GM21737 (cell line): ENCODE data around the gene CALML5.

Source experiments
- ATAC-seq: cut with Tn5 transposase; IDR thresholded peaks from one replicate; pipeline ENCODE4 v1.9.1; 2021; ENCODE audit warnings: mild to moderate bottlenecking, moderate library complexity; ENCODE audit not compliant: unreplicated experiment

CALML5 gene, protein sequence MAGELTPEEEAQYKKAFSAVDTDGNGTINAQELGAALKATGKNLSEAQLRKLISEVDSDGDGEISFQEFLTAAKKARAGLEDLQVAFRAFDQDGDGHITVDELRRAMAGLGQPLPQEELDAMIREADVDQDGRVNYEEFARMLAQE

DNA sequence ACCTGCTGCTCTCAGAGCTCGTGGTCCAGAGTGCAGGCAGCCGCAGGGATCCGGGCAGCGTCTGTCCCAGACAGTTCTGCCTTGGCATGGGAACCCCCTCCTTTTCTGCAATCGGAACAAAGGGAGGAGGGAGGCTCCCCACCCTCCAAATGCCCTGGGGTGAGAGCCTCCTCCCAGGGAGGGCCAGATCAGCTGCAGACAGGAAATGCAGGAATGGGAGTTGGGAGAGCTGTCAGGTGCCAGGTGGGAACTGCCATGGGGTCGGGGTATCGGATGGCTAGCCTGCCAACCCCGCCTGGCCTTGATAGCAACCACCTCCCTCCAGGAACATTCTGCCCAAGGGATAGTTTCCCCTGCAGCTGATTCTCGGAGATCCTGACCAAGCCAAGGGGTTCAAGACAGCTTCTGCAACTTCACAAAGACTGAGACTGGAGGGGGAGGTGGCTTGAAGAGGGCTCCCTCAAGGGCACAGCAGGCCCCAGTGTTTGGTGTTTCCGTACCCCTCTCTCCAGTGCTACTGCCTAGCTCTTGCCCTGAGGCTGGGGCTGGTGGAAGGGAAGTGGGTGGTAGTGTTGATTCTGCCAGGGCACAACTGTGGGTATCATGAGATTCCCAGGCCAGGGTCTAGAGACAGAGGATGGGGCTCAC lies at the start of gene CALML5:
CALML5 (minus strand) TSS at position 78 of the 648 bp plus-strand sequence. CDS start 132 bp downstream, outside the sequence.
- no peak for ATAC-seq

DNA sequence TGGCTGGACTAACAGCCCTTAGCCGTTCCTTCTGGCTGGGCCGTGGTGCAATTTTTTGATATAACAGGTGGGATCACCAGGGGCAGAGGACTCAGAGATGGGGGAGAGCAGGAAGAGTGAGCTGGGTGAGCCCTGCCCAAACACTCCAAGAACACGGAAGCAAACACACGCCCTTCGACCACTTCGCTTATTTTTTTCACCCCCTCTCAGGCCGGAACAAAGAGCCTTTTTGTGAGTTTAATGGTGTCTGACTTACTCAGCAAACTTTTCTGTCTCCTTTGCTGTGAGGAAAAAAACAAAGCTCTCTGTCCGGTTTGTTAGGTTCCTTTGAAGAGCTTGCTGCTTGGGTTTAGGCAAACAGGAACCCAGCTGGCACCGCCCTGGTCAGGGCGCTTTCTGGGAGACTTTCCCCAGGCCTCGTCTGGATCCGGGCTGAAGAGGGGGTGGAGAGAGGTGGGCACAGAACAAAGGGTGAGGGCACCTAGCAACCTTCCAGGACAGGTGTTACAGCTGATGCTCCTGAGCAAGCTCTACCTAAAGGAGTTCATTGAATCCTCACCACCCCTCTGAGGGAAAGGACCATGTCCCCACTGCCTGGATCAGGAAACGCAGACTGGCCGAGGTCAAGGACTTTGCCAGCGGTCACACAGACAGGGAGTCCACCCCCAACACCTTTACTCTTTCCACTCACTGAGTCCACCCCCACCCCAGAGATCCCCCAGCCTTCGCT lies 48.7 kb upstream of the CALML5 start:
- ATAC-seq: no peak

DNA sequence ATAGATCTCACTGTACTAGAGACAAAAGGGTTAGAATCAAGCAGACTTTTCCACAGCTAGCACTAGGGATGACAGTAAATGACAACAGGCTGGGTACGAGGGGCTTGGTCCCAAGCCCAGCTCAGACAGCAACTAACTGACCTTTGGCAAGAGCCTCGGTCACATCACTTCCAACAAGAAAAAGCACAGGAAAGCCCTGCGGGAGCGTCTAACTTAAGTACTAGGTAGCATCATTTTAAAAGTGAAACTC lies 48.2 kb upstream of the CALML5 start:
- ATAC-seq: no peak

DNA sequence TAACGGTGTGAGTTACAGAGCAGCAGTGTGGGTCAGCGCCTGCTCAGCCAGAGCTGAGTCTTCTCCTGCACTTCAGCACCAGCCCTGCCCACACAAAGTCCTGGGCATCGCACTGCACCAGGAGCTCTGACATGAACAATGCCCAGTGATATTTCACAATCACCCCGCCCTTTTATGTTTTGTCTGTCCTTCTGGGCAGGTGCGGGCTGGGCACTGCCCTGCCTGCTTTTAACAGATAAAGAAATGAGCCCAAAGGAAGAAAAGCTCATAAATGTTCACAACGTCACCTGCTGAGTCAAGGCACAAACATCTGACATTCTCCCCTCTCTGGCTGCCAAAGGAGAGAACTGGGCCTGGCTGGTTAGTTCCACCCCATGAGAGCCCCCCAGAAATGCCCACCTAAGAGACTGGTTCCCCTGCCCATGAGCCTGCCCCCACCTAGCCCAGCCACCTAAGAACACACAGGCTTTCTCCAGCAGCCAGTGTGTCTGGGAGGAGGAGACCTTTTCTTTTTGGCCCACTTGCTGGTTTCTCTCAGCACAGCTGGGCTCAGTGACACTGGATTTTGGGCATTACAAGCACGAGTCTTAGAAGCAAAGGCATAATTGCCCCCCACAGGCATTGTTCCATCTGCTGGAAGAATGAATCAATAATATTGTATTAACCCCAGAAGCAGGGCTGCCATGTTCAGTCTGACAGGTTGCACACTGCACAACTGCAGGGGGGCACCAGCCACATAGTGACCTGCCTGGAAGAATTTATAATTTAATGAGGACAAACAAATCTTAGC lies 47.7 kb upstream of the CALML5 start:
- no peak for ATAC-seq

DNA sequence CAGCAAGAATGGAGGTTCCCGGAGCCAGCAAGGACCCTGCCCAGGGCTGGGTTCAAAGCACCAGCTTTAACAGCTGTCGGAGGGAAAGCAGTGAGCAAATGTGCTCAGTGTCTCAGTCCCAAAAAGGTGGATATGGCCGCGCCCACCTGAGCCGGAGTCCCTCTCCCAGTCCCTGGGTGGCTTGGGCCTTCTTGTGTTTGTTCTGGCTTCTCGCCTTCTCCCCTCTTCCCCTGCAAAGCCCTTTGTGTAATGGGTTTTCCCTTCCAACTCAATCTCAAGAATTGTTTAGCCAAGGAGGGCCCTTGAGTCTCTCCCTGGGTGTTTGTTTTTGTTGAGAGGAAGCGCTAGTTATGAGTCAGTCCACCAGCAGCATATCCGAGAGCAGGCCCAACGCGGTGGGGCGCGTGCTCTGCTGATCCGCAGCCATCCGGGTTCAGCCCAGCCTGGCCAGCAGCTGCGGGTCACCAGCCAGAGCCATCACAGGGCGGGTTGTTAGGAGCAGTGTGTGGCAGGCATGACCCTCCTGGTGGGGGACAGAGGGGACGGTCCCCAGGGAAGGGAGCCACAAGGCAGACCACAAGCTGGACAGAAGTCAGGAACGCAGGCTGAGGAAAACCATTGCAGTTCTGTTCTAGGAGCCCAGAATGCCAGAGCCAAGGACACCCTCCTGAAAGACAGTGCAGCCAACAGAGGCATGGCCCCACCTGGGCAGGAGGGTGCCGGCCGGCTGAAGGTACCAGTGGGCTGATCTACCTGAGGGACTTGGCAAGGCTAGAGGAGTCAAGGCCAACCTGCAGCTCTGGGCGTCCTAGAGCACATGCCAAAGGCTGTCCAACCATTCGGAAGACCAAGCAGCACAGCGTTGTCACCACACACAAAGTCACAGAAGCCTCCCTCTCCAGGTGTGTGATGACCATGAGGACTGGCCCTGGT lies 46.7 kb upstream of the CALML5 start:
- no peak for ATAC-seq

DNA sequence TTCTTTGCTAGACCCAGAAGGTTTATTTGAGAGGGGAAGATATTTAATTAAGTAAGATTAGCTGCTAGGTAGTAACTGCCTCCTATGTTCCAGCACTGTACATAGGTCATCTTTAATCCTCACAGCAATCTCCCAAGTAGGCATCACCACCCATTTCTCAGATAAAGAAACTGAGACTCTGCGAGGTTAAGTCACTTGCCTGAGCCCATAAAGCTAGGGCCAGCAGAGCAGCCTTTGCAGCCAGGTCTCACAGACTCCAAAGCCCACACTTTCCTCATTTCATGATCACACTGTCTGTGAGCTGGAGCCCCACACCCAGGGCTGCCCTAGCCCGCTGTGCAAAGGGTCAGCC lies 46.0 kb upstream of the CALML5 start:
- no peak for ATAC-seq

DNA sequence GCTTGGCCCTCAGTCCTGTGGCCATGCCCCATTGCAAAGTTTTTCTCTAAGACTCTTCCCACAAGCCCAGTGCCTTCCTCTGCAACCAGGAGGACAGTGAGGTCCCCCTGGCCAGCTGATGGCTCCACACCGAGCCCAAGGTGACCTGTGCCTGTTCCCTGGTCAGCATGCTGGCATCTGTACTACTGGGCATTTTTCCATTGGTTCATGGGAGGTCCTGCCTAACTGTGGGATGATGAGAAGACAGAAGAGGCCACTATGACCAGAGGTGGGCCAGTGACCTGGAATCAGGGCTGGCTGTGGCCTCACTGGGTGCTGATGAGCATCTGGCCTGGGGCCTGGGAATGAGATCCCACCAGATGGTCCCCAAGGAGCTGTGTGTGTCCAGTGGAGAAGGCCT lies 45.6 kb upstream of the CALML5 start:
- ATAC-seq: no peak

DNA sequence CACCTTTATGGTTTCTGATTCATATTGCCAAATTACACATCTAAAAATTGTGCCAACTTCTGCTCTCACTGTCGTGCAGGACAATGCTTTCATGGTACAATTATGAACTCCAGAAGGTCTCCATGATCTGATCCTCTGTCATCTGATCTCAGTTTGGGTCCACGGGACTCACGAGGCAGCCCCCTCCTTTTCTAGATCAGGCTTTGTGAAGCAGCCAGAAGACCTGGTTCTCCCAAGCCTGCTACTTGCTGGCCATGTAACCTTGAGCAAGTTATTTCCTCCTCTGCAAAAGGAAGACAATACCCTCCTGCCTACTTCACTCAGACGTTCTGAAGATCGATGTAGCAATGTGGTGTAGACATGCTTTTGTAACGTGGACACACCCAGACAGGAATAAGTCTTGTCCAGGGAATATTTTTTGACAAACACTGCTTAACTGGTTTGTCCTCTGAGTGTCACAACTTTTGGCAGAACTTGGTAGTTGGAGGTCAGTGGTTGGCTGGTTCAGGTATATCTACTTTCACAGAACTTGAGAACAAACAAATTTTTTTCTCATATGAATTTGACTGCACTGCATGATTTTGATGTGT lies 44.9 kb upstream of the CALML5 start:
- no peak for ATAC-seq

DNA sequence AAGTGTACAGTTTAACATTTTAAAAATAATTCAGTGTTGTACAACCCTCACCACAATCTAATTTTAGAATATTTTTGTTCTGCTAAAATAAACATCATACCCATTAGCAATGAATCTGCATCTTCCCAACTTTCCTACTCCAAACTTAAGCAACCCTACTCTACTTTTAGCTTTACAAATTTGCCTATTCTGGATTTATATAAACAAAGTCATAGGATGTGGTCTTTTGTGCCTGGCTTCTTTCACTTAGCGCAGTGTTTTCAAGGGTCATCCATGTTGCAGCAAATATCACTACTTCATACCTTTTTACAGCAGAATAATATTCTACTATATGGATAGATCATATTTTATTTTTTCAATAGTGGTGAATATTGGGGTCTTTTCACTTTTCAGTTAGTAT lies 44.3 kb upstream of the CALML5 start:
- no peak for ATAC-seq

DNA sequence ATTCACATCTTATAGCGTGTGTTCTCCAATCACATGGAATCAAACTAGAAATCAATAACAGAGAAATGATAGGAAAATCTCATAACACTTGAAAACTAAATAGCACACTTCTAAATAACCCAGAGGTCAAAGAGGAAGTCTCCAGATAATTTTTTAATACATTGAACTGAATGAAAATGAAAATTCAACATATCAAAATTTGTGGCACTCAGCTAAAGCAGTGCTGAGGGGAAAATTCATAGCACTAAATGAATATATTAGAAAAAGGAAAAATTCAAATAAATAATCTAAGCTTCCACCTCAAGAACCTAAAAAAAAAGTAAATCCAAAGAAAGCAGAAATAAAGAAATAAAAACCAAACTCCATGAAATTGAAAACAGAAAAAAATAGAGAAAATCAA lies 42.7 kb upstream of the CALML5 start:
- no peak for ATAC-seq

DNA sequence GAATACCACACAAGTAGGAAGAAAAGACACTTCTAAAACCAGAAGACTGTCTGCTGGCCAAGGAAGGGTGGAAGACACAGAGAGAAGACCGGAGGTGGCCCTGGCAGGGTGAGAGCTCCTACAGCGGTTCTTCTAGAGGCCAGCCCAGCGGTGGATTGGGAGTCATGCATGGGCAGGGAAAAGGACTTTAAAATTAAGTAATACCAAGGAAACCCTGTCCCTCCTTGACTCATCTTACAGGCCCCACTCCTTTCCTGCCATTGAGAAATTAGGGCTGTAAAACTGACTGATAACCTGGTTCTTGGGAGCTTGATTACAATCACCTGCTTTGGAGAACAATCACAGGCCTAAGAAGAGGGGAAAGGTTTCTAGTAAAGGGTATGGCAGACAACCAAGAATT lies 41.5 kb upstream of the CALML5 start:
- ATAC-seq: no peak

DNA sequence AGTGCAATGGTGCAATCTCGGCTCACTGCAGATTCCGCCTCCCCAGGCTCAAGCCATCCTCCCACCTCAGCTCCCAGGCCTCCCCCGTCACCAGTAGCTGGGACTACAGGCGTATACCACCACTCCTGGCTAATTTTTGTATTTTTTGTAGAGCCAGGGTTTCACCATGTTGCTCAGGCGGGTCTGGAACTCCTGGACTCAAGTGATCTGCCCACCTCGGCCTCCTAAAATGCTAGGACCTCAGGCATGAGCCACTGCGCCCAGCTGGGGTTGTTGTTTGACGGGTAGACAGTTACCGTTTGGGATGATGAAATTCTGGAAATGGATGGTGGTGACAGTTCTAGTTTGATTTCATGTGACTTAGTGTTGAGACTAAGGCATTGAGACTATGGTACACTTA lies 40.7 kb upstream of the CALML5 start:
- no peak for ATAC-seq

DNA sequence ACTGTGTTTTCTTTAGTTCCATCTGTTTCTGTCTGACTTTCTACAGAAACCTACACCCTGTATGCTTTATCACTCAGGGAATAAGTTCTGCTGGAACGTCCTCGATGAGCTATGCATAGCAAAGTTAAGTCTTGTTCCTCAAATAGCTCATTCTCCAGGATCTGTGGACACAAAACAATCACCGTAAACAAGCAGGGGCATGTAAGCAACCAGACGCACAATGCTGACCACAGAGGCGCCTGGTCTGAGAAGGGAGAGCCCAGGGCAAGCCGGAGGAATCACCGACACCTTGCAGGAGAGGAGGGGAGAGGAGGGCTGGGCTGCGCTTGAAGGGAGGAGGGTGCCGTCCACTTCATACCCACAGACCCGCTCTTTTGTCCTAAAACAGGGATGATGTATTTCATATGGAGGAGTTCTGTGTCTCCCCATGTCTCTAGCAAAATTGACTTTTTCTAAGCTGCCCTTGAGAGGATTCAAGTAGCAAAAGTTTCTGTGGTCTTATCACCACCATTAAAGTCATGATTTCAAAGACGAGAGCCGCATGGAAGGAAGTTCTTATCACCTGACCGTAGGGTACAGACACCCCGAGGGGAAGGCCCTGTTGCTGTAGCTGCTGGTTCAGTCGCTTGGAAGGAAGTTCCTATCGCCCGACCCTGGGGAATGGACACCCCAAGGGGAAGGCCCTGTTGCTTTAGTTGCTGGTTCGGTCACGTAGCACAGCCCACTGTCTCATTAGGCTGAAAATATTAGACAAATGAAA lies 39.7 kb upstream of the CALML5 start:
- ATAC-seq: no peak

DNA sequence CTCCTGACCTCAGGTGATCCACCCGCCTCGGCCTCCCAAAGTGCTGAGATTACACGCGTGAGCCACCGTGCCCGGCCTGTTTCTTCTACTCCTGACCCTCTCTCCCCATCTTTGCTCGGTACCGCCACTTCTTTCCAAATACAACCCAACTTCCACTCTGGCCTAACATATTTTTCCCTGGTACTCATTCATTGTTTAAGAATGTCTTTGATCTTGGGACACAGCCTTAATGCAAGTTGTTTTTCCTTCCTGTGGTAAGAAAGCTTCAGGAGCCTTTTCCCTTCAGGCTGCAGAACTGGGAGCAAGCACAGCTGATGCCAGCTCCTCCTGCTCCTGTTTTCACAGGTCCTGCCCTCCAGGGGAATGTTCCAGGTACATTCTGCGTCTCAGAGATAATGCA lies 39.1 kb upstream of the CALML5 start:
- ATAC-seq: no peak

DNA sequence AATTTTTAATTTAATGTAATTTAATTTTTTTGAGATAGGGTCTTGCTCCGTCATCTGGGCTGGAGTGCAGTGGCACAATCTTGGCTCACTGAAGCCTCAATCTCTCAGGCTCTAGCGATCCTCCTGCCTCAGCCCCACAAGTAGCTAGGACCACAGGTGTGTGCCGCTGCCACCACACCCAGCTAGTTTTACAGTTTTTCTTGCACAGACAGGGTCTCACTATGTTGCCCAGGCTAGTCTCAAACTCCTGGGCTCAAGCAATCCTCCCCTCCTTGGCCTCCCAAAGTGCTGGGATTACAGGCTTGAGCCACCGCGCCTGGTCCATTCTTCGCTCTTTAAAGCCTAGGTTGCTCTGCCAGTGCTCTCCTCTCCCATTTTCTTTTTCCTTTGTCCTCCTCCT lies 38.3 kb upstream of the CALML5 start:
- ATAC-seq: no peak

DNA sequence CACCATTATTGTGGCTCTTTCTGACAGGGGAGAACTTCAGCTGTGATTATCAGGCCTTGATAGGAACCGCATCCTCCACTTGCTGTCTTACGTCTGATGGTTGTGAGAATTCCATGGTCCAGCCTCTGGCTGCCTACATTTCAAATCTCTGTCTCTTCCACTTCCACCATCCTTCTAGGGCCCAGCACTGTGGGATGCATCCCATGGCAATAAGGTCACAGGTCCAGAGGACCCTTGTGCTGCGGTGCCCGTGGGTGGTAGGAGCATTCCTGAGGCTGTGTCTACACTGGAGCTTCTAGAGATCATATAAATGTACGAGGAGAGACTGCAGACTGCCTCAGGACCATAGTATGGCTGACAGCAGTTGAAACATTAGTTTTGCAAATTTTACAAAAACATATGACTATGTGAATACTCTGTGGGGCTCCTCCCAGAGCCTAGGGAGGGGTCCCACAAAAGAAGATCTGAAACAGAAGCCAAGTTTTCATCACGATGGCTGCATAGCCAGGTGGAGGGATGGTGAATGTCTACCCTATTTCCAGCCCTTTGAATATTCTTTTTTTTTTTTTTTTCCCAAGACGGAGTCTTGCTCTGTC lies 37.2 kb upstream of the CALML5 start:
- no peak for ATAC-seq

DNA sequence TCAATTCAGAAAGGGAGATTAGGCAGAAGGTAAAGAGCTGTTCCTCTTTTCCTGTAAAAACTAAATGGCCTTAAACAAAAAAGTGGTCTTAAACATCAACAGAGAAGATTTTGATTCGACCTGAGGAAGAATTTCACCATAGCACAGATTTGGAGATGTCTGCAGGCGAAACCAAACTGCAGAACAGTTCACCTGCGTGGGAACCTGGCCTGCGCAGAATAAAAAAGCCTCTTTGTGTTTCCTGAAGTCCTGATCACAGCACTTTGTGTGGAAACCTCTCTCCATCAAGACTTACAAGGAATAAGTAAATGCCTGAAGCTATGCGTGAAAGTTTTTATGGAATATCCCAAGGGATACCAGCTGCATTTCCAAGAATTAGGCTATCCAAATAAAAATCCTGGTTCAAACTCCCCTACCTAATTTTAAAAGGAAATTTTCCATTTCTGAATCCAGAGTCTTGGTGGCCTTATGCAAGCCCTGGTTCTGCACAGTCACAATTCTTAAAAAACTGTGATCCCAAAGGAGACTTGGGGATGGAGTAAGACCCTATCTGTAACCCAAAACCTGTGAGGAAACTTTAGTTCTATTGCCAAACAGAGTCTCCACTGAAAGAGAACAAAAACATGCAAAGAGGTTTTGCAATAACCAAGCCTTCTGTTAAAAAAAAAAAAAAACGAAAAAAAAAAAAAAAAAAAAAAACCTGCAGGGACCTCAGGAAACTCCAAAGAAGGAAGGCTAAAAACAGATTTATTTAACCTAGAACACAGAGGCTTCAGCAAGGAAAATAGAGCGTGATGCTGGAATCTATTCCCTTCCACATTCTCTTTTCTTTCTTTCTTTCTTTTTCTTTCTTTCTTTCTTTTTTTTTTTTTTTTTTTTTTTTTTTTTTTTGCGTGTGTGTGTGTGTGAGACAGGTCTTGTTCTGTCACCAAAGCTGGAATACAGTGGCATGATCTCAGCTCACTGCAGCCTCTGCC lies 35.8 kb upstream of the CALML5 start:
- no peak for ATAC-seq
